HCT116 (cell line): ENCODE data around the gene HOXB3.

Experiments used
- CTCF ChIP-seq, 3 experiments: fragments of 200-600 bp in 1 of 3; sonication (generic) in 1 of 3; IDR thresholded peaks in 2 of 3; conservative IDR thresholded peaks in 1 of 3; 2 replicates each; pipeline ENCODE4 v1.5.1; 2012 to 2017; ENCODE audit warnings: low read depth in 2 of 3, low read length in 2 of 3, antibody characterized with exemption in 1 of 3, borderline replicate concordance in 1 of 3, control low read depth in 1 of 3, mild to moderate bottlenecking in 1 of 3, mixed read lengths in 1 of 3, mixed run types in 1 of 3, moderate library complexity in 1 of 3; ENCODE audit not compliant: insufficient read depth in 1 of 3
- EZH2 ChIP-seq: fragments of 200-600 bp; sonication (generic); IDR thresholded peaks from 2 replicates; pipeline ENCODE4 v1.6.1; 2017; ENCODE audit warnings: antibody characterized with exemption, mixed run types
- EZH2phosphoT487 ChIP-seq: fragments of 200-600 bp; IDR thresholded peaks from 2 replicates; pipeline ENCODE4 v1.6.1; 2018; ENCODE audit warnings: antibody characterized with exemption, borderline replicate concordance
- MAX ChIP-seq: IDR thresholded peaks from 2 replicates; pipeline ENCODE4 v1.6.1; 2012
- POLR2A ChIP-seq: IDR thresholded peaks from 2 replicates; pipeline ENCODE4 v1.7.0; 2011; ENCODE audit warnings: borderline replicate concordance; ENCODE audit not compliant: insufficient read depth, insufficient read length; ENCODE audit errors: extremely low read depth
- POLR2AphosphoS5 ChIP-seq: IDR thresholded peaks from 2 replicates; pipeline ENCODE4 v1.6.1; 2011; ENCODE audit warnings: mild to moderate bottlenecking, low read depth, low read length, moderate library complexity
- RAD21 ChIP-seq: IDR thresholded peaks from 2 replicates; pipeline ENCODE4 v1.6.1; 2012; ENCODE audit warnings: low read depth, mild to moderate bottlenecking
- SIN3A ChIP-seq: IDR thresholded peaks from 2 replicates; pipeline ENCODE4 v1.6.1; 2012; ENCODE audit warnings: low read depth
- SRF ChIP-seq: IDR thresholded peaks from 2 replicates; pipeline ENCODE4 v1.6.1; 2012; ENCODE audit warnings: low read depth
- YY1 ChIP-seq: IDR thresholded peaks from 2 replicates; pipeline ENCODE4 v1.6.1; 2011; ENCODE audit warnings: low read length, low read depth, moderate library complexity, mild to moderate bottlenecking; ENCODE audit not compliant: insufficient replicate concordance; ENCODE audit errors: extremely low read depth
- ZFX ChIP-seq: fragments of 450-650 bp; IDR thresholded peaks from 2 replicates; pipeline ENCODE4 v1.6.1; 2017
- ZNF274 ChIP-seq: fragments of 200-500 bp; sonication (Bioruptor generic); IDR thresholded peaks from 2 replicates; pipeline ENCODE4 v1.6.1; 2014; ENCODE audit warnings: mild to moderate bottlenecking, low read depth, low read length, inconsistent platforms
- TF ChIP-seq, protein P1 (sequence below): IDR thresholded peaks from 2 replicates; pipeline ENCODE4 v1.6.1; 2012

GRCh38 chr17:48588074-48588415 is 2.0 kb downstream of the HOXB3 start:
- TF ChIP-seq ZNF274 (no peak), CTCF (IDR thresholded peaks at IDR 0.05 in 2 of 3, conservative IDR thresholded peaks at IDR 0.05 in 1 of 3; ENCODE audit: borderline replicate concordance in 1 of 3, insufficient read depth in 1 of 3, low read depth in 2 of 3, low read length in 2 of 3) (no peak), POLR2AphosphoS5 (no peak), POLR2A (no peak), EZH2 (no peak), ZFX (no peak), EZH2phosphoT487 (no peak), YY1 (no peak), SIN3A (no peak), RAD21 (no peak), MAX (no peak), SRF (no peak)
- TF ChIP-seq, protein P1, sequence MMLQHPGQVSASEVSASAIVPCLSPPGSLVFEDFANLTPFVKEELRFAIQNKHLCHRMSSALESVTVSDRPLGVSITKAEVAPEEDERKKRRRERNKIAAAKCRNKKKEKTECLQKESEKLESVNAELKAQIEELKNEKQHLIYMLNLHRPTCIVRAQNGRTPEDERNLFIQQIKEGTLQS: no peak
